A673 (cell line): ENCODE measurements around the gene TSKU. TPM values are rescaled to one million over a fixed set of nuclear protein-coding genes. Genes with fewer than 3 reads are reported as not detected.

ENCODE experiments used
- BruUV-seq: library from RNA; stranded (reverse); fragments of 400-500 nt; replicated peaks from 2 replicates; lab custom pipeline; 2021; lab: Mats Ljungman, UMichigan
- CTCF ChIA-PET: fragments of 300-600 bp; sonication (Branson Sonifier 250); formaldehyde crosslinking; loops from one replicate; lab custom pipeline; 2022; ENCODE audit warnings: antibody characterized with exemption; lab: Charles Lee
- POLR2A ChIA-PET: fragments of 300-600 bp; sonication (Branson Sonifier 250); formaldehyde crosslinking; loops from one replicate; lab custom pipeline; 2022; ENCODE audit warnings: antibody characterized with exemption; ENCODE audit not compliant: low non-redundant PET; lab: Charles Lee
- DNase-seq: peaks from one replicate; pipeline ENCODE4 v3.0.0-alpha.2; 2015; ENCODE audit warnings: low spot score
- H3K27ac ChIP-seq: fragments of 200-600 bp; sonication (generic); 2 replicates; pipeline ENCODE4 v1.5.1; 2016; ENCODE audit warnings: mixed run types, low read depth, mild to moderate bottlenecking, mixed read lengths, antibody characterized with exemption, low read length; ENCODE audit not compliant: poor library complexity, severe bottlenecking
- H3K27me3 ChIP-seq: fragments of 200-600 bp; sonication (generic); replicated peaks from 2 replicates; pipeline ENCODE4 v1.6.1; 2017; ENCODE audit warnings: mixed run types, low read depth, mild to moderate bottlenecking, mixed read lengths, antibody characterized with exemption, low read length; ENCODE audit not compliant: insufficient read depth, poor library complexity
- H3K36me3 ChIP-seq: fragments of 200-600 bp; sonication (generic); 2 replicates; pipeline ENCODE4 v1.6.1; 2016; ENCODE audit warnings: mixed run types, mild to moderate bottlenecking, mixed read lengths, antibody characterized with exemption, low read length; ENCODE audit not compliant: insufficient read depth, poor library complexity, severe bottlenecking
- H3K4me1 ChIP-seq: fragments of 200-600 bp; sonication (generic); 2 replicates; pipeline ENCODE4 v1.6.1; 2017; ENCODE audit warnings: mixed run types, mild to moderate bottlenecking, mixed read lengths, antibody characterized with exemption, low read length; ENCODE audit not compliant: insufficient read depth, poor library complexity, severe bottlenecking
- H3K4me3 ChIP-seq: fragments of 200-600 bp; sonication (generic); 2 replicates; pipeline ENCODE4 v1.5.1; 2016; ENCODE audit warnings: low read depth, mixed run types, mild to moderate bottlenecking, mixed read lengths, low read length; ENCODE audit not compliant: poor library complexity, severe bottlenecking
- H3K9me3 ChIP-seq: fragments of 200-600 bp; sonication (generic); 2 replicates; pipeline ENCODE4 v1.6.1; 2016; ENCODE audit warnings: mixed run types, low read depth, mild to moderate bottlenecking, mixed read lengths, antibody characterized with exemption, low read length; ENCODE audit not compliant: poor library complexity, severe bottlenecking
- CTCF ChIP-seq: fragments of 300-800, 200-600 bp; sonication (generic); conservative IDR thresholded peaks from 2 replicates; pipeline ENCODE4 v1.5.1; 2017; ENCODE audit warnings: low read depth, mild to moderate bottlenecking, antibody characterized with exemption, low read length, moderate library complexity, mixed read lengths
- EZH2 ChIP-seq: fragments of 200-600 bp; sonication (generic); IDR thresholded peaks from 2 replicates; pipeline ENCODE4 v1.6.1; 2017; ENCODE audit warnings: borderline replicate concordance, low read depth, mild to moderate bottlenecking, mixed read lengths, antibody characterized with exemption, low read length; ENCODE audit not compliant: poor library complexity, severe bottlenecking
- intact Hi-C: fragments of 100-400 bp; cut with micrococcal nuclease; formaldehyde crosslinking; loops from one replicate; pipeline ENCODE4 v1.10.0; 2022; ENCODE audit not compliant: unreplicated experiment
- total RNA-seq: library from RNA; stranded (reverse); gene quantifications from 2 replicates; pipeline ENCODE4 v1.2.3, GENCODE V29; 2021

Gene TSKU
- total RNA-seq, 1 experiment from 2014 or later, result 25.3 TPM

- no peaks in the 10 kb centered on the region for H3K36me3 ChIP-seq
- H3K4me1 ChIP-seq, result peaks cover 42% of the 10 kb centered on the region
- H3K27me3 ChIP-seq, result no peaks in the 10 kb centered on the region
- POLR2A ChIA-PET, result no interaction called here
- H3K4me3 ChIP-seq, result no peak overlapping the region
- H3K27ac ChIP-seq, result no peak overlapping the region
- peaks cover 25% of the 10 kb centered on the region for H3K9me3 ChIP-seq
- DNase-seq, result no peak
- TF ChIP-seq EZH2, result no peak
- no peak for TF ChIP-seq CTCF
- no TSS peak for BruUV-seq
- intact Hi-C loops, result no loop called here
- CTCF ChIA-PET, result no interaction called here
These were observed 10.4 kb upstream of the TSKU start for GRCh38 chr11:76772783-76773106.

- CTCF ChIA-PET, result interaction anchor here (0.6 kb wide), 1 partner anchor 144 kb away, joined by 6 read pairs; no protein-coding TSS in a partner anchor
- no TSS peak for BruUV-seq
- POLR2A ChIA-PET, result interaction anchor here (0.8 kb wide), 1 partner anchor 1454 kb away, joined by 9 read pairs; no protein-coding TSS in a partner anchor
These were observed 9.2 kb upstream of the TSKU start for GRCh38 chr11:76773921-76774361.

GRCh38 chr11:76776472-76776871 lies 6.7 kb upstream of the TSKU start:
- H3K9me3 ChIP-seq, result peaks cover 25% of the 10 kb centered on the region
- intact Hi-C loops, result no loop called here
- peaks cover 8% of the 10 kb centered on the region for H3K4me1 ChIP-seq
- H3K4me3 ChIP-seq, result no peak overlapping the region
- ChIA-PET CTCF (no interaction called here), POLR2A (no interaction called here)
- no peaks in the 10 kb centered on the region for H3K27me3 ChIP-seq
- no TSS peak for BruUV-seq
- H3K27ac ChIP-seq, result no peak overlapping the region
- no peaks in the 10 kb centered on the region for H3K36me3 ChIP-seq
- DNase-seq, result no peak
- TF ChIP-seq CTCF (no peak), EZH2 (no peak)

More at GRCh38 chr11:76773921-76774361, 9.2 kb upstream of the TSKU start:
- Histone ChIP-seq H3K27me3 (no peaks in the 10 kb centered on the region), H3K4me3 (no peak overlapping the region), H3K4me1 (peaks cover 30% of the 10 kb centered on the region), H3K36me3 (no peaks in the 10 kb centered on the region), H3K27ac (no peak overlapping the region), H3K9me3 (peaks cover 25% of the 10 kb centered on the region)
- TF ChIP-seq EZH2 (no peak), CTCF (no peak)
- intact Hi-C loops, result no loop called here
- DNase-seq, result no peak
